Measurements from ENCODE around the gene POLRMT. TPM values are rescaled to one million over a fixed set of nuclear protein-coding genes. Genes with fewer than 3 reads are reported as not detected.
"Not testable (repeated sequence)": the region's sequence is repeated elsewhere in the genome, so short reads cannot be mapped to it uniquely, and the experiment has no call there.

POLRMT gene
- total RNA-seq (2014; rRNA removed; shearing (Covaris generic)) = 19.3 and 20.5 TPM in 2 replicates

DNA sequence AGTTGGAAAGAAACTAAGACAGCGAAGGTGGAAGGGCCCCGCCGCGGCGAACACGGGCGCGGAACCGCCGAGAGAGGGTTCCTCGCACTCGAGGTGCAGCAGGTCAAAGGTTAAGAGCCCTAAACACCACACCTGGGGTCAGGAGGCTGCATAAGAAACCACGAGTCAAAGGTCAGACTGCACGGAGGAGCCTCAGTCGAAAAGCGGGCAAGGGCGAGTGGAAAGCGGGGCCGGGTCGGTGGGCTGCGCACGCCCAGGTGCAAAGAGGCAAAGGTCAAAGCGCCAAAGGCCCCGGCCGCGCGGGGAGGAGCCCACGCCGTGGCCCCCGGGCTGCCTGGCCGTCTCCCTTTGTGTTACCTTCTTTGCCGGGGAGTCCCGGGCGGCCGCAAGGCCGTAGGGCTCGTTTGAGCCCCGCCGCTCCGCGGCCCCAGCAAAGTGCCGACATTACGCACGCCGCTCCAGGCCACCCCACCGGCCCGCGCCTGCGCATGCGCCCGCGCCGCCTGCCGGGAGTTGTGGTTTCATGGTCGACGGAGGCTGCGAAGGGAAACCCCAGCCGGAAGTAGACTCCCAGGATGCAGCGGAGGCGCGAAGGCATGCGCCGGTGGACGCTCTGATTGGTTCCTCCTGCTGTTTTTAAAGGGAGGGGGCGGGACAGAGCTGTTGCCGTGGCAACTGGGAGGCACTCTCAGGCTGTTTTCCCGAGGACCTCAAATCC lies at the start of gene POLRMT:
TSS of gene POLRMT (minus strand) at position 470 of the 718 bp plus-strand sequence. CDS start at position 445, 25 bp downstream.
- DNase-seq (ENCODE audit: low read depth) = peak; percentile 97

DNA sequence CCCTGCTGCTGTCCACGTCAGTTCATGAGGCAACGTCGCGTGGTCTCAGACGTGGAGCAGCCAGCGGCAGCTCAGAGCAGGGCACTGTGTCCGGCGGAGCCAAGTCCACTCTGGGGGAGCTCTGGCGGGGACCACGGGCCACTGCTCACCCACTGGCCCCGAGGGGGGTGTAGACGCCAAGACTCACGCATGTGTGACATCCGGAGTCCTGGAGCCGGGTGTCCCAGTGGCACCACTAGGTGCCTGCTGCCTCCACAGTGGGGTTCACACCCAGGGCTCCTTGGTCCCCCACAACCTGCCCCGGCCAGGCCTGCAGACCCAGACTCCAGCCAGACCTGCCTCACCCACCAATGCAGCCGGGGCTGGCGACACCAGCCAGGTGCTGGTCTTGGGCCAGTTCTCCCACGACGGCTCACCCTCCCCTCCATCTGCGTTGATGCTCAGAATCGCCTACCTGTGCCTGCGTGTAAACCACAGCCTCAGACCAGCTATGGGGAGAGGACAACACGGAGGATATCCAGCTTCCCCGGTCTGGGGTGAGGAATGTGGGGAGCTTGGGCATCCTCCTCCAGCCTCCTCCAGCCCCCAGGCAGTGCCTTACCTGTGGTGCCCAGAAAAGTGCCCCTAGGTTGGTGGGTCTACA lies 49.5 kb upstream of the POLRMT start:
- no peak for DNase-seq (ENCODE audit: low read depth)

DNA sequence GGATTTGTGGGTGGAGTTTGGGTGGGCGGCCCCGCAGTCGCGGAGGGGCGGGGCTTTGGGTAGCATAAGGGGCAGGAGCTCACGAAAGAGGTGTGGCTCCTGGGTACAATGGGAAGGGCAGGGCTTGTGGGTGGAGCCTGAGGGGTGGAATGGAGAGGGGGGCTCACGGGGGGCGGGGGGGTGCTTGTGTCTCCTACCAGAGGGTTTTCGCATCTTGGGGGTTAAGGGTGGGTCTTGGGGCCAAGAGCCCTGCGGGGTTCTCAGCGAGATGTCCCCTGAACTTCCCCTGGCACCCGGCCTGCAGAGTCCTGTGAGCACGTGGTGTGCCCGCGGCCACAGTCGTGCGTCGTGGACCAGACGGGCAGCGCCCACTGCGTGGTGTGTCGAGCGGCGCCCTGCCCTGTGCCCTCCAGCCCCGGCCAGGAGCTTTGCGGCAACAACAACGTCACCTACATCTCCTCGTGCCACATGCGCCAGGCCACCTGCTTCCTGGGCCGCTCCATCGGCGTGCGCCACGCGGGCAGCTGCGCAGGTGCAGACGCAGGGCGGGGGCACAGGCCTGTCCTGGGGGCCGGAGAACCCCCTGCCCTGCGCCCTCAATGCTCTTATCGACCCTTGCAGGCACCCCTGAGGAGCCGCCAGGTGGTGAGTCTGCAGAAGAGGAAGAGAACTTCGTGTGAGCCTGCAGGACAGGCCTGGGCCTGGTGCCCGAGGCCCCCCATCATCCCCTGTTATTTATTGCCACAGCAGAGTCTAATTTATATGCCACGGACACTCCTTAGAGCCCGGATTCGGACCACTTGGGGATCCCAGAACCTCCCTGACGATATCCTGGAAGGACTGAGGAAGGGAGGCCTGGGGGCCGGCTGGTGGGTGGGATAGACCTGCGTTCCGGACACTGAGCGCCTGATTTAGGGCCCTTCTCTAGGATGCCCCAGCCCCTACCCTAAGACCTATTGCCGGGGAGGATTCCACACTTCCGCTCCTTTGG lies 48.0 kb upstream of the POLRMT start:
- DNase-seq (ENCODE audit: low read depth) = no peak

DNA sequence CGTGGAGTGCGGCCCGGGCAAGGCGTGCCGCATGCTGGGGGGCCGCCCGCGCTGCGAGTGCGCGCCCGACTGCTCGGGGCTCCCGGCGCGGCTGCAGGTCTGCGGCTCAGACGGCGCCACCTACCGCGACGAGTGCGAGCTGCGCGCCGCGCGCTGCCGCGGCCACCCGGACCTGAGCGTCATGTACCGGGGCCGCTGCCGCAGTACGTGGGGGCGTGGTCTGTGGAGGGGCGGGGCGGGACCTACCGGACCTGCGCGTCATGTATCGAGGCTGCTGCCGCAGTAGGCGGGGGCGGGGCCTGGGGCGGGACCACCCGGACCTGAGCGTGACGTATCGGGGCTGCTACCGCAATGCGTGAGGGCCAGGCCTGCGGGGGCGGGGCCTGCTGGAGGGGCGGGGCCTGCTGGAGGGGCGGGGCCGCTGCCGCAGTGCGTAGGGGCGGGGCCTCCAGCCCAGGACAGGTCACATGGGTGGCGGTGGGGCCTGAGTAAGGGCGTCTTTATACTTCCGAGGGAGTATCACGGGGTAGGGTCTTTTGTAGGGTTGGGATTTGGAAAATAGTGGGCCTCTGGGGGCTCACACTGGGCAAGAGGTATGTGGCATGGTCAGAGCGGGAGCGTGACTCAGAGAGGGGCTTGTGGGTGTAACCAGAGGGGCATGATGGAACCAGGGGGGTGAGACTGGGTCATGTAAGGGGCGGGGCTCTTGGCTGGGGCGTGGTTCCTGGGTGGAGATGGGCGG lies 47.1 kb upstream of the POLRMT start:
- DNase-seq (ENCODE audit: low read depth) = peak; percentile 95

DNA sequence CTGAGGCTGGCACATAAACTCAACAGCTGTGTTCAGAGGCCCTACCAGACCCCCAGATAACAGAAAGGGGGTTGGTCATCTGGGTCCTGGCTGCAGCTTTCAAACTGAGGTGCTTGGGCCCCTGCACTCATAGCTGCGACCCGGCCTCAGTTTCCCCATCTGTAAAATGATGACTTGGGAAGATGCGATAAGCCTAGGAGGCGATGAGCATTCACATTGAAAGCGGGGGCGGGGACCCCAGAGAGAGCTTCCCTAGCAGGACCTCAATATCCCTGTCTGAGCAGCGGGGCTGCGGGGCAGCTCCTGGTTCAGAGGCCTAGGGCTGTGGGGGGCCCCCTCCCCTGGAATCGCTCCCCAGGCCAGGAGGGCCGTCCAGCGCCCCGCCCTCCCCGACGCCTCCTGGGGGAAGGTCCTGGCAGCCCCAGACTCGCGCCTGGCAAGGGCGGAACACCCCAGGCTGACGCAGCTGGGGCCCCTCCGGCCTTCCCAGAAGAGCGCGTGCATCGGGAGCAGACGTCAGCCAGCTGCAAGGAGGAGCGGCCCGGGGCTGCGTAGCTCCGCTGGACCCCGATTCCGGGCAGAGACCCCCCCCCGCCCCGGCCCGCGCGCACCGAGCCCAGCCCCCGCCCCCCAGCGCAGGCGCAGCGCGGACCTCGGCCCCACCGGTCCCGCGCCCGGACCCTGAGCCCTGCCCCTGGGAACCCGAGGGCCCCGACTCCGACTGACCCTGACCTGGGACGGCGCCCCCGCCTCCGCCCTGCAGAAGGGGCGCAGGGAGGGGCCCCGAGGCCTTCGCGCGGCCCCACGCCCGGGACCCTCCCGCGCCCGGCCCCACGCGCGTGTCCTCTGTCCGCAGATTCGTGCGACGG lies 46.3 kb upstream of the POLRMT start:
- peak; percentile 63 for DNase-seq (ENCODE audit: low read depth)

DNA sequence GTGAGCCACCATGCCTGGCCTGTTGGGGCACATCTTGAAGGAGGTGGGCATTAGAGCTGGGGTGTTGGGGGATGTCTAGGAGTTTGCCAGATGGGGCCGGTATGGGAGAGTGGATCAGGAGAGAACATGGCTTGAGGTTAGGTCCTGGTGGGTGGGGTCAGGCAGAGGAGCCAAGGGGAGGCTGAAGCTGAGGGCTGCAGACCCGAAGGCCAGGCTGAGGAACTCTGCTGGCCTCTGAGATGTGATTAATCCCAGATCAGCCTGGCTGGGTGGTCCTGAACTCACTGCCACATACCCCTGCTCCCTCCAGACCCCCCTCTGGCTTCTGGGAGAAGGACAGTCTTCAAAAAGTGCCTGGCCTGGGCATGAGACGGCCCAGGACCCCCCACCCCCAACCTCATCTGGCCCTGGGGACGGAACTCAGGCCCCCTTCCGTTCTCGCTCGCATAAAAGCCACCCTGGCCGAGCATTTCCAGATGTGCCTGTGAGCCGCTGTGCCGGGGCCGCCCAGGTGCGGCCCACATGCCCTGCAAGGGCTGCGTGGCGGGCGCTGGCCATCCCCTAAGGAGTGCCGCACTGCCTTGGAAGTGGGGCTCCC lies 45.6 kb upstream of the POLRMT start:
- DNase-seq (ENCODE audit: low read depth) = no peak

DNA sequence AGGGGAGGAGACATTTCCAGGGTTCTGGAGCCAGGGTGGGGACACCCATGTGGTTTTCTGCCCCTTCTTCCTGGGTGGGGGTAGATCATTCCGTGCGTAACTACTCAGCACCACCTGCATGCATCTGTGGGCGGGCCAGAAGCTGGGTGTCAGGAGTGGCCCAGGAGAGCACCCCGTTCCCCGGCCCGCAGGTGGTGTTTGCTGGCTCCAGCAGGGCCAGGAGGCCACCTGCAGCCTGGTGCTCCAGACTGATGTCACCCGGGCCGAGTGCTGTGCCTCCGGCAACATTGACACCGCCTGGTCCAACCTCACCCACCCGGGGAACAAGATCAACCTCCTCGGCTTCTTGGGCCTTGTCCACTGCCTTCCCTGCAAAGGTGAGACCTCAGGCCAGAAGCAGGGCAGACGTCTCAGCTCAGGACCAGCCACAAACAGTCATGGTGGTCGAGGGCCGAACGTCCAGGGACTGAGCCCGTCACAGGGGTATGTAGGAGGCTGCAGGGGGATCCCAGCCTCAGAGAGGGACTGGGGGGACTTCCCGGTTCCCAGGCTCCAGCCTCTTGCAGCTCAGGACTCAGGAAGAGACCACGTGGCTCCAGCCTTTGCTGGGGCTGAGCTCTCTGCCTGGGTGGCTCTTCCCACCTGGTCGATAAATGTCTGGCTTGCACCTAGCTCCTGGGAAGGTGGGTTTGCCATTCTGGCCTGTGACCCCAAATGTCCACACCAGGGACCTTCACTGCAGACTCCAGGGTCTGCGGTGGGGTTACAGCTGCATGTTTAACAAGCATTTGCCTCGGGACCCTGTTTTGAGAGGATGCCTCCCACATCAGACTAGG lies 44.5 kb upstream of the POLRMT start:
- no peak for DNase-seq (ENCODE audit: low read depth)

DNA sequence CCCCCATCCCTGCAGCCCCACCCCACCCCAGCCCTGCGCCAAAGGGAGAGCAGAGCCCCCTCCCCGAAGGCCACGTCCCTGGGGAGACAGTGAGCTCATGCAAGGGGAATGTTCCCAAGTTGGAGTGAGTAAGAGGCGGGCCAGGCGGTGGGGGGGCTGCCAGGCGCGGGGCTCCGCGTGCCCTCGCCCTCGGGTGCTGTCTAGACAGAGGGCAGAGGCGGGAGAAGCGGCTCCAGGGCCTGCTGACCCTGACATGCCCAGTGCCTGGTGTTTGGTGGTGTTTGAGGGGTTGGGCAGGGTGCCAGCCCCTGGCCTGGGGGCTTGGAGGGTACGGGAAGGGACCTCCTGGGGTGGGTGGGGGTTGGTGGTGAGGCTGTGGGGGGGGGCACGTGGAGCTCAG lies 43.9 kb upstream of the POLRMT start:
- DNase-seq (ENCODE audit: low read depth) = peak; percentile 78

DNA sequence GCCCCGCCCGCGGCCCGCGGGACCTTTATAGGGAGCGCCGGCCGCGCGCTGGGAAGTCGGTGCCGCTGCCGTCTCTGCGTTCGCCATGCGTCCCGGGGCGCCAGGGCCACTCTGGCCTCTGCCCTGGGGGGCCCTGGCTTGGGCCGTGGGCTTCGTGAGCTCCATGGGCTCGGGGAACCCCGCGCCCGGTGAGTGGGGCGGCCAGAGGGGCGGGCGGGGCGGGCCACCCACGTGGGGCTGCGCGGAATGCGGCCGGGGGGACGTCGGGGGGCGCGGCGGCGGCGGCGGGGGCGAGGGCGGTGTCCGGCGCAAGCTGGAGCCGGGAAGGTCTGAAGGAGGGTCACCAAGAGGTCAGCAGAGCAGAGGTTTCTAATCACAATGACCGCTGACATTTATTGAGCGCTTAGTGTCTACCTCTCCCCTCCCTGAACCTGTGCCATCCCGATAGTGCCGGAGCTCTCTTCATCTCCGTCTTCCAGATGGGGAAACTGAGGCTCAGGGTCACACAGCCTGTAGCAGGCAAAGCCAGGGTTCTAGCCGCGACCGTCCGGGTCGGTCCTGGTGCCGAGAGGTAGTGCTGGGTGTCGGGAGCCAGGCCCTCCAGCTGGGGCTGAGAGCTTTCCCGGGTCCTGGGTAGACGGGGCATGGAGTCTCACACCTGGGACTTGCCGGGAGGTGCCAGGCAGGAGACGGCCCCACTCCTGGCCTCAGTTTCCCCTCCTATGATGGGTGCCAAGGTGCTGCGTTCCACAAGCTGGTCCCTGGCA lies 43.2 kb upstream of the POLRMT start, which contains the start of gene FSTL3:
TSS of gene FSTL3 (plus strand) at position 54 of the 767 bp plus-strand sequence. CDS start at position 86, 32 bp downstream.
- DNase-seq (ENCODE audit: low read depth) = no peak

DNA sequence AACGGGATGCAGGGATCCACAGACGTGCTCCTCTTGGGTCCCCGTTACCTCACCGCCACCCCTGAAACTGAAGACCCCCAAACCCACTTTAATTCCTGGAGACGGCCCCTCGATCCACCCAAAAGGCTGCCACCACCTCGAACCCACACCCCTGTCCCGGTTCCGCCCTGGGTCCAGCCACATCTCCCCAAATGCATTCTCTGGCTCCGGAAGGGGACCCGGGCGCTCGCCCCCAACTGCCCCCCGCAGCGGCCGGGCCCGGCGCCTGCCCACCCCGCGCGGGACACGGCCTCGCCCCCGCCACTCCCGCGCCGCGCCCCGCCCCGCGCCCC lies 42.6 kb upstream of the POLRMT start:
- DNase-seq (ENCODE audit: low read depth) = no peak

DNA sequence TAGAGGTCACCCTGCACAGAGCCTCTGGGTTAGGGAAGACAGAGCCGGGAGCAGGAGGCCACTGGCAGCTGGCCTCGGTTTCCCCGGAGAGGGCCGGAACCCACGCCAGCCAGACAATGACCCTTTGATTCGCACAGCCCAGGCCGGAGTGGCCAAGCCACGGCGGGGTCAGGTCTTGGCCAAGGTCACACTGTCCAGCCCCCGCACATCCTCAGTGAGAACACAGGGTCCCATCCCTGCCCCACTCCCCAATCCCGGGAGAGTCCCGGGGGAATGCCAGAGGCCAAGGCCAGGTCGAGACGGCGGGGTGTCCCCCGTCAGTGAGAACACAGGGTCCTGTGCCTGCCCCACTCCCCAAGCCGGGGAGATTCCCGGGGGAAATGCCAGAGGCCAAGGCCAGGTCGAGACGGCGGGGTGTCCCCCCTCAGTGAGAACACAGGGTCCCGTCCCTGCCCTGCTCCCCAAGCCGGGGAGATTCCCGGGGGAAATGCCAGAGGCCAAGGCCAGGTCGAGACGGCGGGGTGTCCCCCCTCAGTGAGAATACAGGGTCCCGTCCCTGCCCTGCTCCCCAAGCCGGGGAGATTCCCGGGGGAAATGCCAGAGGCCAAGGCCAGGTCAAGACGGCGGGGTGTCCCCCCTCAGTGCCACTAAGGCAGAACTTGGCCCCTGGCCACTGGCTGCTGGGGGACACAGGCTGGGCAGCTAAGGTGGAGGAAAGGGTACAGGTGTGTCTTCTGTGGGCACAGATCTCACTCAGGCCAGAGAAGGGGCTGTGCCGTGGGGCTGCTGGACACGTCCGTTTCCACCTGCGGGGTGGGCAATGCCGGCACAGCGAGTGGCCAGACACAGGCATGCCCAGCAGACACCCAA lies 41.2 kb upstream of the POLRMT start:
- DNase-seq (ENCODE audit: low read depth) = no peak

DNA sequence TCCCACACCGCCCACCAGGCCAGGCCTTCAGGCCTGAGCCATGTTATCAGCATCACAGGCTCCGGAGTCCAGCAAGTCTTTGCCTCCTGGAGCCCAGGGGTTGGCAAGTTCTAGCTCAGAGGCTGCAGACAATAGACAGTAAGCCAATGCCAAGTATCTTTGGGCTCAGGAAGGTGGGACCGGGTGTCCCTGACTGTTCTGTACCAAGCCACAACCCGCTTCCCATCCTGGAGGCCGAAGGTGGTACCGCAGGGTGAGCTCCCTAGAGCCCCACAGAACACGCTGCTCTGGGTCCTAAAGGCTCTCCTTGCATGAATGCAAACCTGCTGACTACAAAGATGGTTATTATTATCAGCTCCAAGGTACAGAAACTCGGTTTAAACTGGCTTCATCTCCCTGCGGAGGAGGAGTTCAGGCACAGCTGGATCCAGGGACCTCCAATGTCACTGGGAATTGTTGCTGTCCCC lies 37.3 kb upstream of the POLRMT start:
- no peak for DNase-seq (ENCODE audit: low read depth)

DNA sequence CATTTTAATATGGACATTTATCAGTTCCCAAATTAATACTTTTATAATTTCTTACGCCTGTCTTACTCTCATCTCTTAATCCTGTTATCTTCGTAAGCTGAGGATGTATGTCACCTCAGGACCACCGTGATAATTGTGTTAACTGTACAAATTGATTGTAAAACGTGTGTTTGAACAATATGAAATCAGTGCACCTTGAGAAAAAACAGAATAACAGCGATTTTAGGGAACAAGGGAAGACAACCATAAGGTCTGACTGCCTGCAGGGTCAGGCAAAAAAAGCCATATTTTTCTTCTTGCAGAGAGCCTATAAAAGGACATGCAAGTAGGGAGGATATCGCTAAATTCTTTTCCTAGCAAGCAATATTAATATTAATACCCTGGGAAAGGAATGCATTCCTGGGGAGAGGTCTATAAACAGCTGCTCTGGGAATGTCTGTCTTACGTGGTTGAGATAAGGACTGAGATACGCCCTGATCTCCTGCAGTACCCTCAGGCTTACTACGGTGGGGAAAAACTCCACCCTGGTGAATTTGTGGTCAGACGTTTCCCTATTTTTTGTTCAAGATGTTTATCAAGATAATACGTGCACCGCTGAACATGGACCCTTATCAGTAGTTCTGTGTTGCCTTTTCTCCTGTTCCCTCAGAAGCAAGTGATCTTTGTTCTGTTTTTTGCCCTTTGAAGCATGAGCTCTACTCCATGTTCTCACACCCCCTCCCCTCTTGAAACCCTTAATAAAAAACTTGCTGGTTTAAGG lies 35.5 kb upstream of the POLRMT start:
- DNase-seq (ENCODE audit: low read depth) = peak; percentile 51

DNA sequence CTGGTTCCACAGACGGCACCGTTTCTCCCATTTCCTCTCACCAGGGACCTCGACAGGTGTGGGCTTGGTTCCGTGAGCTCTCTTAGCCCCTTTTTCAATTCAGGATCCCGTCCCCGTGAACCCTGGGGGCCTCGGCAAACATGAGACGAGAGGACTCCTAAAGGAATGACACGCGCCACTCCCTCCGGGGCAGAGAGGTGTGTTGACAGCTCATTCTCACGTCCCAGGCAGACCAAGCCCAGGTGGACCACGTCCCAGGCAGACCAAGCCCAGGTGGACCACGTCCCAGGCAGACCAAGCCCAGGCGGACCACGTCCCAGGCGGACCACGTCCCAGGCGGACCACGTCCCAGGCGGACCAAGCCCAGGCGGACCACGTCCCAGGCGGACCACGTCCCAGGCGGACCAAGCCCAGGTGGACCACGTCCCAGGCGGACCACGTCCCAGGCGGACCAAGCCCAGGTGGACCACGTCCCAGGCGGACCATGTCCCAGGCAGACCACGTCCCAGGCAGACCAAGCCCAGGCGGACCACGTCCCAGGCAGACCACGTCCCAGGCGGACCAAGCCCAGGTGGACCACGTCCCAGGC lies 33.7 kb upstream of the POLRMT start:
- DNase-seq (ENCODE audit: low read depth) = not testable (repeated sequence)

DNA sequence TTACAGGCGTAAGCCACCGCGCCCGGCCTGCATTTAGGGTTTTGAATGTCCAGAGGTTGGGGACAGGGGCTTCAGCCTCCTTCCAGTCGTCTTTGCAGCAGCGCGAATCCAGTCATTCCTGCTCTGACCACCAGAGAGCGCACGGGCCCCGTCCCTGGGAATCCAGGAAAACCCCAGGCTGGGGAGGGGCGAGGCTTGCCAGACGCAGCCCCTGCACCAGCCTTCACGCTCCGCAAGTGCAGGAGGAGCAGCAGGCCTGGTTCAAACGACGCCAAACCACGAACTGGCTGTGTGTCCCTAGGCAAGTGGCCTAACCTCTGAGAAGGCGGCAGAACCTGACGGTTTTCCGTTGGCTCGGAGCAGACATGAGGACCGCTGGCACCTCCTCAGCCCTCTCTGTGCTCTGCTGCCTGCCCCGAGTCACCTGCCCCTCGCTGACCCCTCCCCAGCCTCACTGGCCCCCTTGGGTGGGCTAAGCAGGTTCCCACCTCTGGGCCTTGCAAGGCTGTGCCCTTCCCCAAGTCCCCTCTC lies 31.6 kb upstream of the POLRMT start:
- DNase-seq (ENCODE audit: low read depth) = peak; percentile 75

DNA sequence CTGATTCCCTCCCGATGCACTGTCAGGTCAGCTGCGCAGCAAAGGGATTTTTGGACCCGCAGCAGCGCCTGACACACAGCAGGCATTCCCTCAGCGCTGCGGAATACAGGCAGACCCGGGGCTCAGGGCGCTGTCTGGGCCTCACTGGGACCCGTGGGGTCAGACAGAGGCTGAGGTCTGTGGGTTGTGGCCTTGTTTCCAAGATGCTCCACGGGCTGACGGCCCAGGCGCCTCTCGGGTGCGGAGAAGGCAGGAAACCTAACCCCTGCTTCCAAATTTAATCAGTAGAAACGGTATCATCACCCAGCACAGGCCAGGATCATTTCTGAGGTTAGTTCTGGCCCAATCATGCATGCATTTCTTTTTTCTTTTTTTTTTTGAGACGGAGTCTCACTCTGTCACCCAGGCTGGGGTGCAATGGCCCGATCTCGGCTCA lies 30.4 kb upstream of the POLRMT start:
- DNase-seq (ENCODE audit: low read depth) = no peak

Data from RPMI7951 (cell line).